ENCODE results near the gene POU6F2. TPM values are rescaled to one million over a fixed set of nuclear protein-coding genes. Genes with fewer than 3 reads are reported as not detected.

POU6F2 gene
- total RNA-seq, 1 donor from 2014 or later, result not detected

GRCh38 chr7:39357648-39358047, 379.9 kb downstream of the POU6F2 start:
- DNase-seq (ENCODE audit: low read depth) (no peak), FAIRE-seq (no peak)
- H3K27me3 ChIP-seq (ENCODE audit: control insufficient read depth, insufficient read depth, low read length), result no peaks in the 10 kb centered on the region
- no peak overlapping the region for H3K4me3 ChIP-seq (ENCODE audit: low read depth, low read length)
- TF ChIP-seq CTCF (IDR thresholded peaks at IDR 0.05; ENCODE audit: insufficient read depth, low read length, severe bottlenecking), result no peak
- H3K36me3 ChIP-seq (ENCODE audit: control insufficient read depth, insufficient read depth, low read length), result no peaks in the 10 kb centered on the region

GRCh38 chr7:39360038-39360437, 382.3 kb downstream of the POU6F2 start:
- H3K36me3 ChIP-seq (ENCODE audit: control insufficient read depth, insufficient read depth, low read length), result no peaks in the 10 kb centered on the region
- FAIRE-seq (no peak), DNase-seq (ENCODE audit: low read depth) (no peak)
- no peak overlapping the region for H3K4me3 ChIP-seq (ENCODE audit: low read depth, low read length)
- no peaks in the 10 kb centered on the region for H3K27me3 ChIP-seq (ENCODE audit: control insufficient read depth, insufficient read depth, low read length)
- no peak for TF ChIP-seq CTCF (IDR thresholded peaks at IDR 0.05; ENCODE audit: insufficient read depth, low read length, severe bottlenecking)

GRCh38 chr7:39360766-39361165, 383.1 kb downstream of the POU6F2 start:
- H3K36me3 ChIP-seq (ENCODE audit: control insufficient read depth, insufficient read depth, low read length), result no peaks in the 10 kb centered on the region
- DNase-seq (ENCODE audit: low read depth) (no peak), FAIRE-seq (no peak)
- H3K4me3 ChIP-seq (ENCODE audit: low read depth, low read length), result no peak overlapping the region
- H3K27me3 ChIP-seq (ENCODE audit: control insufficient read depth, insufficient read depth, low read length), result no peaks in the 10 kb centered on the region
- no peak for TF ChIP-seq CTCF (IDR thresholded peaks at IDR 0.05; ENCODE audit: insufficient read depth, low read length, severe bottlenecking)

GRCh38 chr7:39365751-39366295, 388.1 kb downstream of the POU6F2 start:
- no peaks in the 10 kb centered on the region for H3K27me3 ChIP-seq (ENCODE audit: control insufficient read depth, insufficient read depth, low read length)
- FAIRE-seq, result peak; percentile 23
- no peaks in the 10 kb centered on the region for H3K36me3 ChIP-seq (ENCODE audit: control insufficient read depth, insufficient read depth, low read length)
- no peak for DNase-seq (ENCODE audit: low read depth)
- H3K4me3 ChIP-seq (ENCODE audit: low read depth, low read length), result no peak overlapping the region
- TF ChIP-seq CTCF (IDR thresholded peaks at IDR 0.05; ENCODE audit: insufficient read depth, low read length, severe bottlenecking), result no peak

- H3K36me3 ChIP-seq (ENCODE audit: control insufficient read depth, insufficient read depth, low read length), result no peaks in the 10 kb centered on the region
- H3K4me3 ChIP-seq (ENCODE audit: low read depth, low read length), result no peak overlapping the region
- TF ChIP-seq CTCF (IDR thresholded peaks at IDR 0.05; ENCODE audit: insufficient read depth, low read length, severe bottlenecking), result no peak
- no peaks in the 10 kb centered on the region for H3K27me3 ChIP-seq (ENCODE audit: control insufficient read depth, insufficient read depth, low read length)
- DNase-seq (ENCODE audit: low read depth), result no peak
- no peak for FAIRE-seq
These were observed 389.7 kb downstream of the POU6F2 start for GRCh38 chr7:39367451-39367850.

GRCh38 chr7:39367943-39368342, 390.2 kb downstream of the POU6F2 start:
- no peak for FAIRE-seq

More at GRCh38 chr7:39367943-39368342, 390.2 kb downstream of the POU6F2 start:
- DNase-seq (ENCODE audit: low read depth), result no peak
- no peak overlapping the region for H3K4me3 ChIP-seq (ENCODE audit: low read depth, low read length)
- H3K36me3 ChIP-seq (ENCODE audit: control insufficient read depth, insufficient read depth, low read length), result no peaks in the 10 kb centered on the region
- H3K27me3 ChIP-seq (ENCODE audit: control insufficient read depth, insufficient read depth, low read length), result no peaks in the 10 kb centered on the region
- TF ChIP-seq CTCF (IDR thresholded peaks at IDR 0.05; ENCODE audit: insufficient read depth, low read length, severe bottlenecking), result no peak

All from bronchial epithelial cell (primary cell).